ENCODE results near the gene TSPYL6. TPM values are rescaled to one million over a fixed set of nuclear protein-coding genes. Genes with fewer than 3 reads are reported as not detected.
A peak's percentile ranks its signal among the peaks of the same experiment; 100 is the strongest.

Gene TSPYL6
- total and polyA plus RNA-seq, 2 of the 4 experiments (the other 2 are of a cell fraction) = not detected

GRCh38 chr2:54259413-54260240, 3.6 kb upstream of the TSPYL6 start (continued):
- TF ChIP-seq, protein P1, sequence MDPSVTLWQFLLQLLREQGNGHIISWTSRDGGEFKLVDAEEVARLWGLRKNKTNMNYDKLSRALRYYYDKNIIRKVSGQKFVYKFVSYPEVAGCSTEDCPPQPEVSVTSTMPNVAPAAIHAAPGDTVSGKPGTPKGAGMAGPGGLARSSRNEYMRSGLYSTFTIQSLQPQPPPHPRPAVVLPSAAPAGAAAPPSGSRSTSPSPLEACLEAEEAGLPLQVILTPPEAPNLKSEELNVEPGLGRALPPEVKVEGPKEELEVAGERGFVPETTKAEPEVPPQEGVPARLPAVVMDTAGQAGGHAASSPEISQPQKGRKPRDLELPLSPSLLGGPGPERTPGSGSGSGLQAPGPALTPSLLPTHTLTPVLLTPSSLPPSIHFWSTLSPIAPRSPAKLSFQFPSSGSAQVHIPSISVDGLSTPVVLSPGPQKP (IDR thresholded peaks at IDR 0.05; ENCODE audit: borderline replicate concordance, low read depth, low read length) = no peak

DNA sequence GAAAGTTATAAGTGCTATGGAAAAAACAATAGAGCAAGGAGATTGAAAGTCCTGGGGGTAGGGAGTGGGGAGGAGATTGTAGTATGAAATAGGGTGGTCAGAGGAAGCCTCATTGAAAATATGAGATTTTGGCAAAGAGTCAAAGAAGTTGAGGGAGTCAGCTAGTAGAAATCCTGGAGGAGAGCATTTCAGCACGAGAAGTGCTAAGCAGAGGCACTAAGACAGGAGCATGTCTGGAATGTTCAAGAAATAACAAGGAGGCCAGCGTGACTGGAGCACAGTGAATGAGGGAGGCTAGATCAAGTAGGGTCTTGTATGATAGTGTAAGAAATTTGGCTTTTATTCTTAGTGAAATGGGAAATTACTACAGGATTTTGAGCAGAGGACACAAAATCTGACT, 2.1 kb upstream of the TSPYL6 start:
- Histone ChIP-seq H3K14ac (replicated peaks; ENCODE audit: low read depth, low read length) (no peak overlapping the region), H3K56ac (ENCODE audit: extremely low read depth, insufficient read depth, low read length) (no peak overlapping the region), H3K27me3 (ENCODE audit: control insufficient read depth, insufficient read depth, low read length) (no peaks in the 10 kb centered on the region), H2BK120ac (ENCODE audit: low read depth, low read length) (no peak overlapping the region), H3K36me3 (ENCODE audit: control insufficient read depth, insufficient read depth, low read length) (no peaks in the 10 kb centered on the region), H3K9ac (ENCODE audit: low read depth, low read length) (no peak overlapping the region), H2BK20ac (ENCODE audit: low read depth, low read length) (no peak overlapping the region), H4K91ac (ENCODE audit: insufficient read depth, low read depth, low read length) (no peak overlapping the region), H3K9me3 (ENCODE audit: control insufficient read depth, insufficient read depth, low read length) (no peaks in the 10 kb centered on the region), H3K4ac (ENCODE audit: low read depth, low read length) (no peak overlapping the region), H2BK15ac (ENCODE audit: low read depth, low read length) (no peak overlapping the region), H2AFZ (replicated peaks; ENCODE audit: low read length, poor library complexity) (no peak overlapping the region), H3K79me1 (ENCODE audit: low read depth in 1 of 2, low read length in 2 of 2) (no peaks in the 10 kb centered on the region), H4K5ac (ENCODE audit: low read depth, low read length) (no peak overlapping the region), H3K4me2 (ENCODE audit: low read depth, low read length) (no peak overlapping the region), H3K18ac (ENCODE audit: low read depth, low read length) (no peak overlapping the region), H4K8ac (ENCODE audit: low read depth in 2 of 2, low read length in 2 of 2) (no peak overlapping the region), H2AK5ac (ENCODE audit: low read depth, low read length) (no peak overlapping the region), H2AK9ac (replicated peaks; ENCODE audit: low read depth, low read length, poor library complexity) (no peak overlapping the region), H3K27ac (ENCODE audit: insufficient read depth, low read length) (no peak overlapping the region), H4K20me1 (ENCODE audit: insufficient read depth, low read length) (no peaks in the 10 kb centered on the region), H3K9me1 (ENCODE audit: insufficient read depth, low read length) (peaks cover 3% of the 10 kb centered on the region; the same call in 1 of the 2 replicates), H3K23ac (ENCODE audit: low read depth, low read length) (no peak overlapping the region), H3K4me1 (ENCODE audit: control insufficient read depth, insufficient read depth, low read length) (no peaks in the 10 kb centered on the region), H2BK5ac (ENCODE audit: low read depth, low read length, poor library complexity, severe bottlenecking) (no peak overlapping the region), H3K4me3 (ENCODE audit: insufficient read depth, low read depth, low read length) (no peak overlapping the region)
- DNase-seq = peak; percentile 49
- in situ Hi-C loops (cut with MboI; ENCODE audit: low sequenced_read_pairs) (no loop called here), dilution Hi-C loops (cut with HindIII; ENCODE audit: low sequenced_read_pairs, unreplicated experiment) (no loop called here), intact Hi-C loops (cut with micrococcal nuclease) (no loop called here)
- TF ChIP-seq RFX5 (IDR thresholded peaks at IDR 0.05; ENCODE audit: low read depth, low read length) (no peak), RAD21 (IDR thresholded peaks at IDR 0.05; ENCODE audit: low read length) (no peak), SMC3 (IDR thresholded peaks at IDR 0.05; ENCODE audit: low read depth, low read length) (no peak), BHLHE40 (IDR thresholded peaks at IDR 0.05; ENCODE audit: low read depth, low read length) (peak; percentile 25; the same call in 1 of the 2 replicates)
- ChIA-PET POLR2A (ENCODE audit: unreplicated experiment) (no interaction called here), CTCF (no interaction called here)
- 54% methylated on average over 2 of the region's 2 CpGs; no CpG with 5 or more reads in 1 of the 2 experiments for WGBS, 2 experiments (ENCODE audit: extremely low coverage in 2 of 2, insufficient read length in 1 of 2)
- BruUV-seq (replicated peaks) = no TSS peak
- peak; percentile 79 for ATAC-seq (ENCODE audit: low read depth)

All from IMR-90 (cell line).